ENCODE measurements around the gene FOXJ1. TPM values are rescaled to one million over a fixed set of nuclear protein-coding genes. Genes with fewer than 3 reads are reported as not detected.

The FOXJ1 gene
- total and polyA plus RNA-seq, 2 of the 13 experiments (the other 11 are each of a cell fraction or from before 2014, with no cell fraction given) = 0.98 to 1.6 TPM

DNA sequence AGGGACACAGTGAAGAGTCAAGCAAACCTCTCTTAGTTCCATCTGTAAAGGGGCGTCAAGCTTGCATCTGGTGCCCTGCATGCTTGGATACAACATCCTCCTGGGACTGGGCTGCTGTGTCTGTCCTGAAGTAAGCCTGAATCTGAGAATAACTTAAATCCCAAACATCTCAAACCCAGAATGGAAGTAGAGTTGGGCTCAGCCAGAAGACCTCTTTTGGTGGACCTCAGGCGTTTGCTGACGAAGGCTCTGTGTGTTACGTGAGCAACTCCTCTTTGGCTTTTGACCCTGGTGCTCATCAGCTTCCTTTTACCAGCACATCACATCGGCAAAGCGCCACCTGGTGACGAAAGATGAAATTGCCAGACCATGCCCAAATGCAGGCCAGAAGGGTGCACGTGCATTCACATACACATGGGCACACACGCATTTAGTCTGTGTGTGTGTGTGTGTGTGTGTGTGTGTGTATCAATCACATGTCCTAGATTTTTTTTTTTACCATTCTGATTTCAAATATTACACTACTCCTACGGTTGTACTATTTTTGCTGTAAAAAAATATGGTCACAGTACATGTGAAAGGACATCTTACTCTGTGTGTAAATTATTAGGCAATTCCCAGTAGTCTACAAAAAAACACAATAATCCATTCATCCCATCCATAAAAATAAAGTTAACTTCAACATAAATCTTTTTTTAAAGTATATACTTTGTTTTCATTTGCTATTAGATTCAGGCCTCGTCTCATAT lies 41.1 kb upstream of the FOXJ1 start (continued):
- TF ChIP-seq ZUFSP (CRISPR knock-in tag; IDR thresholded peaks at IDR 0.05; ENCODE audit: borderline replicate concordance) = no peak
- no peak for TF ChIP-seq ARID2 (CRISPR knock-in tag; IDR thresholded peaks at IDR 0.05; ENCODE audit: borderline replicate concordance)
- no peak for TF ChIP-seq U2AF1 (optimal IDR thresholded peaks at IDR 0.05; ENCODE audit: low read depth, low read length)
- TF ChIP-seq, protein P1, sequence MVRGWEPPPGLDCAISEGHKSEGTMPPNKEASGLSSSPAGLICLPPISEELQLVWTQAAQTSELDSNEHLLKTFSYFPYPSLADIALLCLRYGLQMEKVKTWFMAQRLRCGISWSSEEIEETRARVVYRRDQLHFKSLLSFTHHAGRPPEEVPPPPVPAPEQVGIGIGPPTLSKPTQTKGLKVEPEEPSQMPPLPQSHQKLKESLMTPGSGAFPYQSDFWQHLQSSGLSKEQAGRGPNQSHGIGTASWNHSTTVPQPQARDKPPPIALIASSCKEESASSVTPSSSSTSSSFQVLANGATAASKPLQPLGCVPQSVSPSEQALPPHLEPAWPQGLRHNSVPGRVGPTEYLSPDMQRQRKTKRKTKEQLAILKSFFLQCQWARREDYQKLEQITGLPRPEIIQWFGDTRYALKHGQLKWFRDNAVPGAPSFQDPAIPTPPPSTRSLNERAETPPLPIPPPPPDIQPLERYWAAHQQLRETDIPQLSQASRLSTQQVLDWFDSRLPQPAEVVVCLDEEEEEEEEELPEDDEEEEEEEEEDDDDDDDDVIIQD (CRISPR knock-in tag; IDR thresholded peaks at IDR 0.05; ENCODE audit: low read depth) = peak; percentile 74
- no peak for TF ChIP-seq ZFP90 (CRISPR knock-in tag; IDR thresholded peaks at IDR 0.05; ENCODE audit: borderline replicate concordance)
- TF ChIP-seq ATF3 (CRISPR knock-in tag; IDR thresholded peaks at IDR 0.05) = no peak
- peak; percentile 69; the same call in 1 of the 2 replicates for TF ChIP-seq RFXANK (CRISPR knock-in tag; IDR thresholded peaks at IDR 0.05)
- TF ChIP-seq HDAC6 (IDR thresholded peaks at IDR 0.05; ENCODE audit: low read depth, low read length) = no peak
- TF ChIP-seq, protein P2, sequence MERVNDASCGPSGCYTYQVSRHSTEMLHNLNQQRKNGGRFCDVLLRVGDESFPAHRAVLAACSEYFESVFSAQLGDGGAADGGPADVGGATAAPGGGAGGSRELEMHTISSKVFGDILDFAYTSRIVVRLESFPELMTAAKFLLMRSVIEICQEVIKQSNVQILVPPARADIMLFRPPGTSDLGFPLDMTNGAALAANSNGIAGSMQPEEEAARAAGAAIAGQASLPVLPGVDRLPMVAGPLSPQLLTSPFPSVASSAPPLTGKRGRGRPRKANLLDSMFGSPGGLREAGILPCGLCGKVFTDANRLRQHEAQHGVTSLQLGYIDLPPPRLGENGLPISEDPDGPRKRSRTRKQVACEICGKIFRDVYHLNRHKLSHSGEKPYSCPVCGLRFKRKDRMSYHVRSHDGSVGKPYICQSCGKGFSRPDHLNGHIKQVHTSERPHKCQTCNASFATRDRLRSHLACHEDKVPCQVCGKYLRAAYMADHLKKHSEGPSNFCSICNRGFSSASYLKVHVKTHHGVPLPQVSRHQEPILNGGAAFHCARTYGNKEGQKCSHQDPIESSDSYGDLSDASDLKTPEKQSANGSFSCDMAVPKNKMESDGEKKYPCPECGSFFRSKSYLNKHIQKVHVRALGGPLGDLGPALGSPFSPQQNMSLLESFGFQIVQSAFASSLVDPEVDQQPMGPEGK (CRISPR knock-in tag; IDR thresholded peaks at IDR 0.05) = peak; percentile 60; the same call in 1 of the 2 replicates
- TF ChIP-seq, protein P3, sequence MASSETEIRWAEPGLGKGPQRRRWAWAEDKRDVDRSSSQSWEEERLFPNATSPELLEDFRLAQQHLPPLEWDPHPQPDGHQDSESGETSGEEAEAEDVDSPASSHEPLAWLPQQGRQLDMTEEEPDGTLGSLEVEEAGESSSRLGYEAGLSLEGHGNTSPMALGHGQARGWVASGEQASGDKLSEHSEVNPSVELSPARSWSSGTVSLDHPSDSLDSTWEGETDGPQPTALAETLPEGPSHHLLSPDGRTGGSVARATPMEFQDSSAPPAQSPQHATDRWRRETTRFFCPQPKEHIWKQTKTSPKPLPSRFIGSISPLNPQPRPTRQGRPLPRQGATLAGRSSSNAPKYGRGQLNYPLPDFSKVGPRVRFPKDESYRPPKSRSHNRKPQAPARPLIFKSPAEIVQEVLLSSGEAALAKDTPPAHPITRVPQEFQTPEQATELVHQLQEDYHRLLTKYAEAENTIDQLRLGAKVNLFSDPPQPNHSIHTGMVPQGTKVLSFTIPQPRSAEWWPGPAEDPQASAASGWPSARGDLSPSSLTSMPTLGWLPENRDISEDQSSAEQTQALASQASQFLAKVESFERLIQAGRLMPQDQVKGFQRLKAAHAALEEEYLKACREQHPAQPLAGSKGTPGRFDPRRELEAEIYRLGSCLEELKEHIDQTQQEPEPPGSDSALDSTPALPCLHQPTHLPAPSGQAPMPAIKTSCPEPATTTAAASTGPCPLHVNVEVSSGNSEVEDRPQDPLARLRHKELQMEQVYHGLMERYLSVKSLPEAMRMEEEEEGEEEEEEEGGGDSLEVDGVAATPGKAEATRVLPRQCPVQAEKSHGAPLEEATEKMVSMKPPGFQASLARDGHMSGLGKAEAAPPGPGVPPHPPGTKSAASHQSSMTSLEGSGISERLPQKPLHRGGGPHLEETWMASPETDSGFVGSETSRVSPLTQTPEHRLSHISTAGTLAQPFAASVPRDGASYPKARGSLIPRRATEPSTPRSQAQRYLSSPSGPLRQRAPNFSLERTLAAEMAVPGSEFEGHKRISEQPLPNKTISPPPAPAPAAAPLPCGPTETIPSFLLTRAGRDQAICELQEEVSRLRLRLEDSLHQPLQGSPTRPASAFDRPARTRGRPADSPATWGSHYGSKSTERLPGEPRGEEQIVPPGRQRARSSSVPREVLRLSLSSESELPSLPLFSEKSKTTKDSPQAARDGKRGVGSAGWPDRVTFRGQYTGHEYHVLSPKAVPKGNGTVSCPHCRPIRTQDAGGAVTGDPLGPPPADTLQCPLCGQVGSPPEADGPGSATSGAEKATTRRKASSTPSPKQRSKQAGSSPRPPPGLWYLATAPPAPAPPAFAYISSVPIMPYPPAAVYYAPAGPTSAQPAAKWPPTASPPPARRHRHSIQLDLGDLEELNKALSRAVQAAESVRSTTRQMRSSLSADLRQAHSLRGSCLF (CRISPR knock-in tag; IDR thresholded peaks at IDR 0.05; ENCODE audit: borderline replicate concordance) = no peak
- no peak for TF ChIP-seq ZNF660 (CRISPR knock-in tag; IDR thresholded peaks at IDR 0.05; ENCODE audit: borderline replicate concordance, low read depth)
- TF ChIP-seq SP1 (IDR thresholded peaks at IDR 0.05) = no peak
- no peak for TF ChIP-seq SP1 (CRISPR knock-in tag; IDR thresholded peaks at IDR 0.05)
- TF ChIP-seq ZNF674 (CRISPR knock-in tag; IDR thresholded peaks at IDR 0.05; ENCODE audit: low read depth) = no peak
- no peak for TF ChIP-seq NFE2 (CRISPR knock-in tag; IDR thresholded peaks at IDR 0.05)
- no peak for TF ChIP-seq BCL3 (CRISPR knock-in tag; IDR thresholded peaks at IDR 0.05)
- peak; percentile 83; the same call in 1 of the 2 replicates for TF ChIP-seq KDM1A (CRISPR knock-in tag; IDR thresholded peaks at IDR 0.05)
